HG03378 (cell line): Measurements from ENCODE around the gene COL6A1.
"Not testable (repeated sequence)": the region's sequence is repeated elsewhere in the genome, so short reads cannot be mapped to it uniquely, and the experiment has no call there.

Experiments used
- ATAC-seq: cut with Tn5 transposase; IDR thresholded peaks from one replicate; pipeline ENCODE4 v1.9.1; 2021; ENCODE audit warnings: mild to moderate bottlenecking, moderate library complexity; ENCODE audit not compliant: unreplicated experiment

The COL6A1 gene

GRCh38 chr21:45944601-45945000 lies 37.0 kb upstream of the COL6A1 start:
- ATAC-seq: no peak

GRCh38 chr21:45945066-45945867 lies 36.3 kb upstream of the COL6A1 start:
- ATAC-seq: no peak

GRCh38 chr21:45945868-45946210 lies 35.7 kb upstream of the COL6A1 start:
- ATAC-seq: no peak

- no peak for ATAC-seq
Measured at GRCh38 chr21:45947296-45947695, 34.3 kb upstream of the COL6A1 start.

- no peak for ATAC-seq
Measured at GRCh38 chr21:45947716-45948255, 33.8 kb upstream of the COL6A1 start.

GRCh38 chr21:45948576-45949141 lies 32.9 kb upstream of the COL6A1 start:
- no peak for ATAC-seq

- ATAC-seq: no peak
Measured at GRCh38 chr21:45949928-45950739, 31.4 kb upstream of the COL6A1 start.

GRCh38 chr21:45950740-45951515 lies 30.6 kb upstream of the COL6A1 start:
- no peak for ATAC-seq

- ATAC-seq: no peak
Measured at GRCh38 chr21:45951676-45952075, 29.9 kb upstream of the COL6A1 start.

GRCh38 chr21:45952527-45952926 lies 29.0 kb upstream of the COL6A1 start:
- ATAC-seq: not testable (repeated sequence)

GRCh38 chr21:45952974-45953373 lies 28.6 kb upstream of the COL6A1 start:
- no peak for ATAC-seq

- ATAC-seq: no peak
Measured at GRCh38 chr21:45954261-45954660, 27.3 kb upstream of the COL6A1 start.

GRCh38 chr21:45954921-45955320 lies 26.6 kb upstream of the COL6A1 start:
- ATAC-seq: no peak

GRCh38 chr21:45957551-45957950 lies 24.0 kb upstream of the COL6A1 start:
- no peak for ATAC-seq

GRCh38 chr21:45957981-45958600 lies 23.5 kb upstream of the COL6A1 start:
- ATAC-seq: no peak

- no peak for ATAC-seq
Measured at GRCh38 chr21:45959182-45959581, 22.4 kb upstream of the COL6A1 start.

- ATAC-seq: no peak
Measured at GRCh38 chr21:45959779-45960390, 21.7 kb upstream of the COL6A1 start.

GRCh38 chr21:45961408-45961807 lies 20.2 kb upstream of the COL6A1 start:
- ATAC-seq: not testable (repeated sequence)

- no peak for ATAC-seq
Measured at GRCh38 chr21:45962531-45963231, 18.9 kb upstream of the COL6A1 start.
